PFSK-1 (cell line): ENCODE data around the gene RPP25.

Experiments used
- FOXP2 ChIP-seq: optimal IDR thresholded peaks from 2 replicates; pipeline ENCODE3; 2011; ENCODE audit warnings: borderline replicate concordance, control low read depth, inconsistent platforms; ENCODE audit not compliant: insufficient read depth; ENCODE audit errors: extremely low read length, extremely low read depth
- POLR2AphosphoS5 ChIP-seq: IDR thresholded peaks from 2 replicates; pipeline ENCODE4 v1.6.1; 2012; ENCODE audit warnings: low read depth, mild to moderate bottlenecking, control low read depth, low read length, moderate library complexity
- SIN3A ChIP-seq: IDR thresholded peaks from 2 replicates; pipeline ENCODE4 v1.6.1; 2012; ENCODE audit warnings: mild to moderate bottlenecking, low read length, moderate library complexity, borderline replicate concordance; ENCODE audit not compliant: insufficient read depth
- TAF1 ChIP-seq: IDR thresholded peaks from 2 replicates; pipeline ENCODE4 v1.6.1; 2012; ENCODE audit warnings: low read length, control low read depth, borderline replicate concordance; ENCODE audit not compliant: insufficient read depth
- TF ChIP-seq, protein P1 (sequence below), 2 experiments: IDR thresholded peaks; 2 replicates each; pipeline versions ENCODE4 v1.6.1 to v1.8.0; 2011 to 2012; ENCODE audit warnings: low read depth in 2 of 2, low read length in 2 of 2, control low read depth in 1 of 2, inconsistent platforms in 1 of 2, mild to moderate bottlenecking in 1 of 2, moderate library complexity in 1 of 2; ENCODE audit not compliant: insufficient read depth in 1 of 2

RPP25 gene

DNA sequence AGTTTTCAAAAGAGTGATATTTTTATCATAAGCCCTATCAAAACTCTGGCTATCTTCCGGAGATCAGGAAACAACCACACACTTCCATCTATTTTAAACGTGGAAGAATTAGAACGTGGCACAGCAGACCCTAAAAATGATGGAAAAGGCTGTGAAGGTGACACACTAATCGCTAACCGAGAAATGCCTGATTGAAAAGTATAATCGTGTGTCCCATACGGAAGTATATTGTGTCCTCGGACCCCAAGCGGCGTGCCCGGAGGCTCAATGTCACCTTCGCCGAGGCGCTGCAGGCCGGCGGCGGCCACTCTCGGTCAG is 19.3 kb downstream of the RPP25 start:
- no peak for TF ChIP-seq TAF1
- TF ChIP-seq POLR2AphosphoS5, result no peak
- no peak for TF ChIP-seq FOXP2
- no peak for TF ChIP-seq SIN3A

DNA sequence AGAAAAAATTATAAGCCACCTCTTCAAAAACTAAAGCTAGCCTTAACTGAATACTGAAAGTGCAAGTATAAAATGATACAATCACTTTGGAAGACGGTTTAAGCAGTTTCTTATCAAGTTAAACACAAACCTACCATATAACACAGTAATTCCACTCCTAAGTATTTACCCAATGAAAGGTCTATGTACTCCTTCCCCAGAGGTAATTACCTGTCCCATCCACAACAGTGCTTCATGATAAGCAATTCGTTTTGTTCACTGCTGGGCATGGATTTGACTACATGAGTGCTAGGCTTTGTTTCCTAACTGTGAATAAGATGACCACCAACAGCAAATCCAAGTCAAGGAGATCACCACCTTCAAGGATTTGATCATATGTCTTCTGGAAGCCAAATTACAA is 23.0 kb downstream of the RPP25 start:
- TF ChIP-seq, protein P1, sequence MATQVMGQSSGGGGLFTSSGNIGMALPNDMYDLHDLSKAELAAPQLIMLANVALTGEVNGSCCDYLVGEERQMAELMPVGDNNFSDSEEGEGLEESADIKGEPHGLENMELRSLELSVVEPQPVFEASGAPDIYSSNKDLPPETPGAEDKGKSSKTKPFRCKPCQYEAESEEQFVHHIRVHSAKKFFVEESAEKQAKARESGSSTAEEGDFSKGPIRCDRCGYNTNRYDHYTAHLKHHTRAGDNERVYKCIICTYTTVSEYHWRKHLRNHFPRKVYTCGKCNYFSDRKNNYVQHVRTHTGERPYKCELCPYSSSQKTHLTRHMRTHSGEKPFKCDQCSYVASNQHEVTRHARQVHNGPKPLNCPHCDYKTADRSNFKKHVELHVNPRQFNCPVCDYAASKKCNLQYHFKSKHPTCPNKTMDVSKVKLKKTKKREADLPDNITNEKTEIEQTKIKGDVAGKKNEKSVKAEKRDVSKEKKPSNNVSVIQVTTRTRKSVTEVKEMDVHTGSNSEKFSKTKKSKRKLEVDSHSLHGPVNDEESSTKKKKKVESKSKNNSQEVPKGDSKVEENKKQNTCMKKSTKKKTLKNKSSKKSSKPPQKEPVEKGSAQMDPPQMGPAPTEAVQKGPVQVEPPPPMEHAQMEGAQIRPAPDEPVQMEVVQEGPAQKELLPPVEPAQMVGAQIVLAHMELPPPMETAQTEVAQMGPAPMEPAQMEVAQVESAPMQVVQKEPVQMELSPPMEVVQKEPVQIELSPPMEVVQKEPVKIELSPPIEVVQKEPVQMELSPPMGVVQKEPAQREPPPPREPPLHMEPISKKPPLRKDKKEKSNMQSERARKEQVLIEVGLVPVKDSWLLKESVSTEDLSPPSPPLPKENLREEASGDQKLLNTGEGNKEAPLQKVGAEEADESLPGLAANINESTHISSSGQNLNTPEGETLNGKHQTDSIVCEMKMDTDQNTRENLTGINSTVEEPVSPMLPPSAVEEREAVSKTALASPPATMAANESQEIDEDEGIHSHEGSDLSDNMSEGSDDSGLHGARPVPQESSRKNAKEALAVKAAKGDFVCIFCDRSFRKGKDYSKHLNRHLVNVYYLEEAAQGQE (IDR thresholded peaks at IDR 0.05; ENCODE audit: insufficient read depth in 1 of 2, low read depth in 2 of 2, low read length in 2 of 2), result no peak
- no peak for TF ChIP-seq POLR2AphosphoS5
- TF ChIP-seq SIN3A, result no peak
- TF ChIP-seq FOXP2, result no peak
- TF ChIP-seq TAF1, result no peak

- no peak for TF ChIP-seq POLR2AphosphoS5
- no peak for TF ChIP-seq SIN3A
- TF ChIP-seq, protein P1 (IDR thresholded peaks at IDR 0.05; ENCODE audit: insufficient read depth in 1 of 2, low read depth in 2 of 2, low read length in 2 of 2), result no peak
- TF ChIP-seq FOXP2, result no peak
- TF ChIP-seq TAF1, result no peak
These were observed 27.8 kb downstream of the RPP25 start for GRCh38 chr15:74928771-74929198.

- TF ChIP-seq, protein P1 (IDR thresholded peaks at IDR 0.05; ENCODE audit: insufficient read depth in 1 of 2, low read depth in 2 of 2, low read length in 2 of 2), result no peak
- no peak for TF ChIP-seq SIN3A
- TF ChIP-seq TAF1, result no peak
- no peak for TF ChIP-seq FOXP2
- no peak for TF ChIP-seq POLR2AphosphoS5
These were observed 32.0 kb downstream of the RPP25 start for GRCh38 chr15:74924525-74924924.

GRCh38 chr15:74920456-74920855 is 36.1 kb downstream of the RPP25 start:
- TF ChIP-seq FOXP2 (no peak), TAF1 (no peak), POLR2AphosphoS5 (no peak), SIN3A (no peak)
- TF ChIP-seq, protein P1 (IDR thresholded peaks at IDR 0.05; ENCODE audit: insufficient read depth in 1 of 2, low read depth in 2 of 2, low read length in 2 of 2), result no peak
